IPS-18c (cell line): ENCODE measurements around the gene SPON1.
"Not testable (repeated sequence)": the region's sequence is repeated elsewhere in the genome, so short reads cannot be mapped to it uniquely, and the experiment has no call there.

Source experiments
- H3K4me3 ChIP-seq: 2 replicates; pipeline ENCODE4 v1.7.0; 2013; ENCODE audit warnings: low read depth, mild to moderate bottlenecking, low read length, moderate library complexity; ENCODE audit not compliant: insufficient read depth
- H3K9me3 ChIP-seq: one replicate; pipeline ENCODE4 v1.6.1; 2013; ENCODE audit warnings: mild to moderate bottlenecking, low read length, moderate library complexity; ENCODE audit not compliant: control insufficient read depth, insufficient read depth

SPON1 gene

GRCh38 chr11:14158393-14158792 lies 195.9 kb downstream of the SPON1 start:
- H3K4me3 ChIP-seq = no peak overlapping the region

GRCh38 chr11:14163576-14163975 lies 201.1 kb downstream of the SPON1 start:
- Histone ChIP-seq H3K9me3 (no peaks in the 10 kb centered on the region), H3K4me3 (no peak overlapping the region)

More at GRCh38 chr11:14158393-14158792, 195.9 kb downstream of the SPON1 start:
- peaks cover 10% of the 10 kb centered on the region for H3K9me3 ChIP-seq

GRCh38 chr11:14173679-14174078 lies 211.2 kb downstream of the SPON1 start:
- not testable (repeated sequence) for H3K4me3 ChIP-seq, H3K9me3 ChIP-seq

GRCh38 chr11:14179116-14179820 lies 216.7 kb downstream of the SPON1 start:
- Histone ChIP-seq H3K4me3 (no peak overlapping the region), H3K9me3 (peaks cover 3% of the 10 kb centered on the region)

- no peak overlapping the region for H3K4me3 ChIP-seq
- H3K9me3 ChIP-seq = peaks cover 3% of the 10 kb centered on the region
Measured at GRCh38 chr11:14181121-14181520, 218.6 kb downstream of the SPON1 start.

- H3K9me3 ChIP-seq = no peaks in the 10 kb centered on the region
- no peak overlapping the region for H3K4me3 ChIP-seq
Measured at GRCh38 chr11:14182833-14183364, 220.4 kb downstream of the SPON1 start.

- Histone ChIP-seq H3K4me3 (no peak overlapping the region), H3K9me3 (no peaks in the 10 kb centered on the region)
Measured at GRCh38 chr11:14184028-14184940, 221.8 kb downstream of the SPON1 start.

GRCh38 chr11:14185461-14185860 lies 222.9 kb downstream of the SPON1 start:
- Histone ChIP-seq H3K4me3 (no peak overlapping the region), H3K9me3 (no peaks in the 10 kb centered on the region)

GRCh38 chr11:14186046-14186775 lies 223.7 kb downstream of the SPON1 start:
- Histone ChIP-seq H3K9me3 (no peaks in the 10 kb centered on the region), H3K4me3 (no peak overlapping the region)

- H3K4me3 ChIP-seq = no peak overlapping the region
- no peaks in the 10 kb centered on the region for H3K9me3 ChIP-seq
Measured at GRCh38 chr11:14189874-14190273, 227.4 kb downstream of the SPON1 start.

GRCh38 chr11:14190992-14191778 lies 228.7 kb downstream of the SPON1 start:
- Histone ChIP-seq H3K4me3 (no peak overlapping the region), H3K9me3 (no peaks in the 10 kb centered on the region)

- Histone ChIP-seq H3K9me3 (no peaks in the 10 kb centered on the region), H3K4me3 (no peak overlapping the region)
Measured at GRCh38 chr11:14193644-14194043, 231.1 kb downstream of the SPON1 start.

GRCh38 chr11:14202251-14203196 lies 240.0 kb downstream of the SPON1 start:
- H3K4me3 ChIP-seq = no peak overlapping the region
- no peaks in the 10 kb centered on the region for H3K9me3 ChIP-seq

GRCh38 chr11:14203321-14203720 lies 240.8 kb downstream of the SPON1 start:
- no peaks in the 10 kb centered on the region for H3K9me3 ChIP-seq

GRCh38 chr11:14212986-14213385 lies 250.5 kb downstream of the SPON1 start:
- Histone ChIP-seq H3K9me3 (no peaks in the 10 kb centered on the region), H3K4me3 (no peak overlapping the region)

More at GRCh38 chr11:14203321-14203720, 240.8 kb downstream of the SPON1 start:
- no peak overlapping the region; the same call in 1 of the 2 replicates for H3K4me3 ChIP-seq

- no peak overlapping the region for H3K4me3 ChIP-seq
Measured at GRCh38 chr11:14218728-14219127, 256.2 kb downstream of the SPON1 start.

More at GRCh38 chr11:14218728-14219127, 256.2 kb downstream of the SPON1 start:
- no peaks in the 10 kb centered on the region for H3K9me3 ChIP-seq
